ENCODE results near the gene POLN. TPM values are rescaled to one million over a fixed set of nuclear protein-coding genes. Genes with fewer than 3 reads are reported as not detected.

The POLN gene
- total RNA-seq, 2 experiments from 2014 or later: 1.2 to 2.2 TPM

- CTCF ChIA-PET: no interaction called here
- POLR2A ChIA-PET: no interaction called here
Observed at GRCh38 chr4:2255501-2256155, 13.7 kb upstream of the POLN start.

GRCh38 chr4:2254665-2255500 is 13.0 kb upstream of the POLN start:
- ChIA-PET CTCF (no interaction called here), POLR2A (no interaction called here)

GRCh38 chr4:2253160-2254084 is 11.5 kb upstream of the POLN start:
- ChIA-PET CTCF (no interaction called here), POLR2A (no interaction called here)

- CTCF ChIA-PET: no interaction called here
Observed at GRCh38 chr4:2252530-2253091, 10.7 kb upstream of the POLN start.

GRCh38 chr4:2251795-2252529 is 10.0 kb upstream of the POLN start:
- ChIA-PET CTCF (no interaction called here), POLR2A (no interaction called here)

More at GRCh38 chr4:2252530-2253091, 10.7 kb upstream of the POLN start:
- POLR2A ChIA-PET: no interaction called here

GRCh38 chr4:2251073-2251794 is 9.3 kb upstream of the POLN start:
- POLR2A ChIA-PET: no interaction called here
- CTCF ChIA-PET: interaction anchor here (1.3 kb wide), 1 partner anchor 9 kb away, joined by 3 read pairs; no protein-coding TSS in a partner anchor

- POLR2A ChIA-PET: no interaction called here
- CTCF ChIA-PET: interaction anchor here (0.6 to 1.3 kb wide), 2 partner anchors 10 to 13 kb away, joined by 3 to 4 read pairs; no protein-coding TSS in a partner anchor
Observed at GRCh38 chr4:2250357-2251072, 8.6 kb upstream of the POLN start.

GRCh38 chr4:2249526-2250356 is 7.8 kb upstream of the POLN start:
- ChIA-PET CTCF (interaction anchor here (0.6 to 1.3 kb wide), 2 partner anchors 10 to 13 kb away, joined by 3 to 4 read pairs; no protein-coding TSS in a partner anchor), POLR2A (interaction anchor here (0.6 kb wide), 1 partner anchor 13 kb away, joined by 8 read pairs; no protein-coding TSS in a partner anchor)

GRCh38 chr4:2248821-2249261 is 6.9 kb upstream of the POLN start:
- ChIA-PET CTCF (no interaction called here), POLR2A (no interaction called here)

GRCh38 chr4:2248044-2248780 is 6.3 kb upstream of the POLN start:
- ChIA-PET POLR2A (no interaction called here), CTCF (no interaction called here)

- ChIA-PET POLR2A (interaction anchor here (1.6 kb wide), 1 partner anchor 15 kb away, joined by 4 read pairs; the partner anchor contains the start of gene MXD4), CTCF (no interaction called here)
Observed at GRCh38 chr4:2247128-2248043, 5.5 kb upstream of the POLN start.

- ChIA-PET CTCF (interaction anchor here (0.8 kb wide), 1 partner anchor 41 kb away, joined by 3 read pairs; no protein-coding TSS in a partner anchor), POLR2A (interaction anchor here (1.6 kb wide), 1 partner anchor 16 kb away, joined by 4 read pairs; the partner anchor contains the start of gene MXD4)
Observed at GRCh38 chr4:2246384-2247127, 4.6 kb upstream of the POLN start.

GRCh38 chr4:2245787-2246275 is 3.9 kb upstream of the POLN start:
- ChIA-PET CTCF (interaction anchor here (0.8 kb wide), 1 partner anchor 41 kb away, joined by 3 read pairs; no protein-coding TSS in a partner anchor), POLR2A (interaction anchor here (0.5 to 1.6 kb wide), 2 partner anchors 16 to 37 kb away, joined by 4 to 9 read pairs; partner anchors contain the start of gene MXD4)
